Stimulated activated naive CD4-positive, alpha-beta T cell treated with Interleukin-2 at 50 U/mL for 16 hours (primary cell): ENCODE data around the gene C14orf93.

Experiments
- DNase-seq: peaks from one replicate; lab custom pipeline; 2025; lab: John Stamatoyannopoulos, UW

The C14orf93 gene

GRCh38 chr14:22993517-22993916, 16.4 kb downstream of the C14orf93 start:
- no peak for DNase-seq

GRCh38 chr14:22991852-22992251, 18.1 kb downstream of the C14orf93 start:
- DNase-seq: no peak

DNA sequence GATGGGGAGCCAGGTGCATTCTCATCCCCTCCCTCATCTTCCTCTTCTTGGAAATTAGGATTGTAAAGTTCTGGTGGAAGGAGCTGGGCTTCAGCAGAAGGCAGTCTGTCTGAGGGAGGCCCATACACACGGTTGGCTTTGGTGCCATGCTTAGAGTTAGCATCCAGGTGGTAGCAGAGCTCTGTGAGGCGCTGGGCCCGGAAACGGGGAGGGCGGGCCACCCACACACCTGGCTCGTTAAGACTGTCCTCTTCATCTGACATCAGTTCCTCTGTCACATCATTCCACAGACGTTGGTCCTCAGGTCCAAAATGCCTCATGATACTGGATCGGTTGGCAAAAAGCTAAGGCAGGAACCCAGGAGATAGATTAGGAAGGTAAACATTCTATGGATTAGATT, 22.7 kb downstream of the C14orf93 start:
- DNase-seq: no peak

DNA sequence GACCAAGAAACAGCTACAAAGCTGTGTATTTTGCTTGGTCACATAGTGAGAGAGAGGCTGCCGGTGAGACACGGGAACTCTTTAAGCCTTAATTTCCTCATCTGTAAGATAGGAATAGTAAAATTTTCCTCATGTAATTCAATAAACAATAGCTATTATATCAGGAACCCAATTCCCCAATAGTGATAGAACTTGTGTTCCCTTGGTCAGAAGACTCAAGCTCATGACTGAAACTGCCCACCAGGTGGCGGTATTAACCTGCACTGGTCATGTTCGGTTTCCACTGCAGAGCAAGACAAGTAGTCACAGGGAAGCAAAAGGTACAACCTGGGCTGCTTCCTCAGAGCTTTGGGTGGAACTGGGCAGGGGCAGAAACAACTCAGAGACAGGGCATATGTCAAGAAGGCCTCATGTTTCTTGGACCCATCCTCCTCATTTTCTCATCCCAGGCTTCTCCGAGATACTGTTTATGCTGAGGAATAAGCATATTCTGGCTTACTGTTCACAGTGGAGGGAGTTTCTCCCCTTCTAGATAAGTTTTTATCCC, 23.4 kb downstream of the C14orf93 start:
- peak; percentile 82 for DNase-seq

GRCh38 chr14:22985894-22986507, 23.9 kb downstream of the C14orf93 start:
- DNase-seq: no peak

- no peak for DNase-seq
Measured at GRCh38 chr14:22984959-22985658, 24.8 kb downstream of the C14orf93 start.

DNA sequence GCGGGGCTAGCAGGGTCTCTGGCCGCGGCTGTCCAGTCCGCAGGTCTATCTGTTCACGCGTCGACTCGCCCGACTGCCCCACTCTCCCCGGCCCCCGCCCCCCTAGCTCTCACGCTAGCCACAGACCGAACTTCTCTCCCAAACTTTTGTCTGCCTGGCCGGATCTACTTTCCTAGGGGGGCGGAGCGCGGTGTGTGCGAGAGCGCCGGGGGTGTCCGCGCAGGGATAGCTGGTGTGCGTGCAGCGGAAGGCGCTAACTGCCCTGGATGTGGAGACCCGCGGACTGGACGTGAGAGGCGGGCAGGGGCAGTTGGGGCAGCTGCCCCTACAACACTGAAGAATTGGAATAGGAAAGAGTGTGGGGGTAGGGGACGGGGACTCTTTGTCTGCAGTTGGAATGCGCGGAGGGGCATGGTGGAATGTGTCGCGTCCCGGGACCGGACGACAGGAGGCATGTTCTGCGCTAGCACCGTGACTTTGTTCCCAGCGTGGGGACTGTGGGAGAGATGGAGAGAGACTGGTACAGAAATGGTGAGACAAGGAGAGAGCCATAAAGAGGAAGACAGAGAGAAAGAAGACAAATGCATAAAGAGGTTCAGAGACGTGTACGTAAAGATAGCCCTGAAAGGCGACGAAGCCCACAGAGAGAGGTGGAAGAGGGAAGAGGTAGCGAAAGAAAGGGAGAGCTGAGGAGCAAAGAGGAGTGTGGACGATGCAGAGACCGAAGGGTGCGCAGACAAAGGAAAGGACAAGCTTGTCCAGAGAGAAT, 27.3 kb downstream of the C14orf93 start, which contains the start of gene AJUBA:
Gene AJUBA (minus strand): TSS at position 75 of the 769 bp plus-strand sequence. CDS start 285 bp downstream, outside the sequence.
- peak; percentile 81 for DNase-seq

DNA sequence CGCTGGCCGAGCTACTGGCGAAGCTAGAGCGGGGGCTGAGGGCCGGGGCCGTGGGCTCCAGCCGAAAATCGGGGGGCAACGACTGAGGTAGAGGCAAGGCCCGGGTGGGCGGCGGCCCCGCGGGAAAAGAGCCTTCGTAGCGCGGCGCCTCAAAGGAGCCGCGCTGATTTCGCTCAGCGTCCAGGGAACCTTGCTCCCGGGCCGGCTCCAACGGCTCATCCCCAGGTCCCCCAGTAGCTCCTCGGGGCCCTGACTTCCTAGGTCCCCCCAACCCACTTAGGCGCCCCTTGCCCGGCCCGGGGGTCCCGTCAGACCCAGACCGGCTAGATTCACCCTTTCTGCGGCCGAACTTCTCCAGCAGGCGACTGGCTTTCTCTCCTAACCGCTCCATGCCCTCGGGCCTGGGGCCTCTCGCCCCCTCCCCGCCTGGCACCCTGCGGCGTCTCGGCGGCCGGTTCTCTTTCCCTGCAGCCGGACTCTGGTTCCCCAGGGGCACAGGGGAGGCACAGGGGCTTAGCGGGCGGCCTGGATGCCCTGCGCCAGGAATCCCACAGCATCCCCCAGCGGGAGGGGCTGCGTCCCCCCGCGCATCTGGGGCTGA, 28.0 kb downstream of the C14orf93 start:
- DNase-seq: no peak

- DNase-seq: no peak
Measured at GRCh38 chr14:22981090-22981875, 28.7 kb downstream of the C14orf93 start.

- peak; percentile 39 for DNase-seq
Measured at GRCh38 chr14:22980672-22981089, 29.3 kb downstream of the C14orf93 start.

DNA sequence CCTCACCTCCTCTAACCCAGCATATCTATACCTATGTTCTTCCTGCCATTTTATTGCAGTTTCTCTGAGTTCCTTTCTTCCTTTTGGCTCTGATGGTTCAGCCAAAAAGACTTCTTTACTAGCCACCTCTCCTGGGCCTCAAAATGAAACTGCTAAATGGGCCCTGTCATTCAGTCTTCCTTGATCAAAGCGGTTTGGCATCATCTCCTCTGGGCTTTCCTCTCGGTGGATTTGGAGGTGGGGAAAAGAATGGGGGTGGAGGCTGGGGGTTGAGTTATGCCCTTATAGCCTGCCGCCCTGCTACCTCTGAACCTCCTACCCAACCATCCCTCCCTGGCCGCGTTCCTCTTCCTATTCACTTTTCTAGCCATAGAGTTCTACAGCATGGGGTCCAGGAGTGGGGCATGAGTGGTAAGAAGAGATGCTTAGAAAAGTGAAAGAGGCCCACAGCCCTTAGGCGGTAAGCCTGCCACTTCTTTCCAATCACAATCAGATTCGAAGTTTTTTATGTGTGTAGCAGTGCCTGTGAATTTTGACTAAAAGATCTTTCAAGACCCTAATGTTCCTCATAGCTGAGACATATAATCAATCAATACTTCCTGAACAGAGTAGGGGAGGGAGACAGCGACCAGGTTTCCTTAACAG, 30.1 kb downstream of the C14orf93 start:
- DNase-seq: no peak

GRCh38 chr14:22978981-22979671, 30.8 kb downstream of the C14orf93 start:
- DNase-seq: no peak

DNA sequence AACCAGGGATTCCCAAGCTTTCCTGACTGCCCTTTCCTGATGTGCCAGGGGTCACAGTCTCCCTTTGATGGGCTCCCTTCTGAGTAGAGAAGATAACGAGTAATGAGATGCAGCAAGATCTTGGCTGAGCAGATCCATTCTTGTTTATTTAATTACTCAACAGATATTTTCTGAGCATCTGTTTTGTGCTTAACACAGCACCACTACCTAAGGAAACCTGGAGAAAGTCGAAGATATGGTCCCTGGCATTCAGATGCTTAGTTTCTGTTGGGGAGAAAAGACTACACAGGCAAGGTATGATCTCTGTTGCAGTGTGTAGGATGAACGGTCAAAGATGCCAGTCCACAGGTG, 31.5 kb downstream of the C14orf93 start:
- DNase-seq: no peak

- DNase-seq: no peak
Measured at GRCh38 chr14:22977684-22978486, 32.1 kb downstream of the C14orf93 start.

- DNase-seq: no peak
Measured at GRCh38 chr14:22977434-22977683, 32.6 kb downstream of the C14orf93 start.

- no peak for DNase-seq
Measured at GRCh38 chr14:22976620-22977433, 33.1 kb downstream of the C14orf93 start.

DNA sequence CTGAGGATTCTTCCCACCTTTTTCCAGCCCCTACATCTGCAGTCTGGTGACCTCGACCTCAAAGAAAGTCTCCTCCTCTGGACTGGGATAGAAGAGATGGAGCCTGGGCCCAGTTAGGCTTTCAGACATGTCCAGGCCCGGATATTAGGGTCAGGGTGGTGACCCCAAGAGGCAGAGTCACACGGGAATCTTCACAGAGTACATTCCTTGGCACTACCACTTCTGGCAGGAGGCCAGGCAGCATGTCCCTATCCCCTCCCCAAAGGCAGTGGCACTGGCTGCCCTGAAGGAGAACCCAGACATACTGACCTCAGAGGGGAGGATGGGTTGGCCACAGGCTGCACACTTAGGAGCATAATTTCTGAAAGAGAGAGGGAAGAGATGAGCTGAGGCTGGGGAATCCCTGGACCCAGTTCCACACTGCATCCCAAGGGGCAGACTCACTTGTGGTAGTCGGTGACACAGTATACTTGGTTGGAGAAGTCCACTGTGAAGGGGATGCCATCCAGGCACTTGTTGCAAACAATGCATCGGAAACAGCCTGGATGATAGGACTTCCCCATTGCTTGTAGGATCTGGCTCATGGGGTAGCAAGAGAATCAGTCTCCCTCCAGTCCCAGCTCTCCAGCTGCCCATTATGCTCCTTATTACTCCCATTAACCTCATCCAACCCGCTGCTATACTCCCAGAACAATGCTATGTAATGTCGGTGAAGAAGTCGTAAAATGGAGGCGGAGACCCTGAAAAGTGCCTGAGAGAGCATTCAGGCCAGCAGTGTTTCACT, 35.2 kb downstream of the C14orf93 start:
- DNase-seq: no peak
